Activated CD4-positive, alpha-beta T cell treated with anti-CD3 and anti-CD28 coated beads, Interleukin-2, amount 10 ng/mL, durations not matched to agents 24 days and 14 days (primary cell): ENCODE data around the gene LOXL1. TPM values are rescaled to one million over a fixed set of nuclear protein-coding genes. Genes with fewer than 3 reads are reported as not detected.
A peak's percentile ranks its signal among the peaks of the same experiment; 100 is the strongest.

Source experiments
- DNase-seq: peaks from one replicate; pipeline ENCODE4 v3.0.0; 2022
- H3K27ac Mint-ChIP-seq: one replicate; pipeline ENCODE4 v1.8.0; 2022; ENCODE audit warnings: mild to moderate bottlenecking, mixed read lengths
- H3K27me3 Mint-ChIP-seq: one replicate; pipeline ENCODE4 v1.8.0; 2022; ENCODE audit warnings: mixed read lengths
- H3K36me3 Mint-ChIP-seq: one replicate; pipeline ENCODE4 v1.8.0; 2022; ENCODE audit warnings: low read depth, mild to moderate bottlenecking, mixed read lengths
- H3K4me1 Mint-ChIP-seq: one replicate; pipeline ENCODE4 v1.8.0; 2021; ENCODE audit warnings: mixed read lengths
- H3K4me3 Mint-ChIP-seq: one replicate; pipeline ENCODE4 v1.8.0; 2022; ENCODE audit warnings: mild to moderate bottlenecking, moderate library complexity, mixed read lengths
- H3K9me3 Mint-ChIP-seq: one replicate; pipeline ENCODE4 v1.8.0; 2021; ENCODE audit warnings: mixed read lengths
- intact Hi-C: fragments of 100-400 bp; cut with micrococcal nuclease; formaldehyde crosslinking; loops from one replicate; pipeline ENCODE4 v1.15.1; 2023
- total RNA-seq: library from RNA; stranded (reverse); gene quantifications from 2 replicates; pipeline ENCODE4 v1.2.3, GENCODE V29; 2022

The LOXL1 gene
- total RNA-seq, 1 donor from 2014 or later: 0.49 TPM

- Mint-ChIP-seq H3K36me3 (peaks cover 17% of the 10 kb centered on the region), H3K27me3 (peaks cover 6% of the 10 kb centered on the region), H3K4me1 (peaks cover 43% of the 10 kb centered on the region), H3K4me3 (no peak overlapping the region), H3K27ac (no peak overlapping the region), H3K9me3 (peaks cover 17% of the 10 kb centered on the region)
- intact Hi-C loops: no loop called here
- DNase-seq: no peak
Observed at GRCh38 chr15:73922186-73923151, 3.8 kb upstream of the LOXL1 start.

GRCh38 chr15:73923156-73923487 is 3.1 kb upstream of the LOXL1 start:
- intact Hi-C loops: no loop called here

GRCh38 chr15:73923488-73924164 is 2.6 kb upstream of the LOXL1 start:
- Mint-ChIP-seq H3K4me3 (peak overlapping the region; percentile 65), H3K27ac (peak overlapping the region; percentile 87), H3K27me3 (peaks cover 6% of the 10 kb centered on the region), H3K36me3 (peaks cover 8% of the 10 kb centered on the region), H3K9me3 (peaks cover 10% of the 10 kb centered on the region), H3K4me1 (peaks cover 46% of the 10 kb centered on the region)
- intact Hi-C loops: loop anchor here (1.0 kb wide), 1 partner anchor 26 kb away; no protein-coding TSS in a partner anchor
- DNase-seq: no peak

More at GRCh38 chr15:73923156-73923487, 3.1 kb upstream of the LOXL1 start:
- Mint-ChIP-seq H3K4me1 (peaks cover 44% of the 10 kb centered on the region), H3K4me3 (no peak overlapping the region), H3K9me3 (peaks cover 13% of the 10 kb centered on the region), H3K27me3 (peaks cover 6% of the 10 kb centered on the region), H3K36me3 (peaks cover 12% of the 10 kb centered on the region), H3K27ac (no peak overlapping the region)
- no peak for DNase-seq

GRCh38 chr15:73924171-73924921 is 1.9 kb upstream of the LOXL1 start:
- H3K4me1 Mint-ChIP-seq: peaks cover 52% of the 10 kb centered on the region
- intact Hi-C loops: loop anchor here (1.0 kb wide), 1 partner anchor 27 kb away; no protein-coding TSS in a partner anchor

GRCh38 chr15:73925848-73926218 is 429 bp upstream of the LOXL1 start:
- Mint-ChIP-seq H3K36me3 (no peaks in the 10 kb centered on the region), H3K4me1 (peaks cover 49% of the 10 kb centered on the region), H3K9me3 (no peaks in the 10 kb centered on the region), H3K27ac (peak overlapping the region; percentile 8), H3K4me3 (peak overlapping the region; percentile 41), H3K27me3 (peaks cover 6% of the 10 kb centered on the region)
- no peak for DNase-seq
- intact Hi-C loops: no loop called here

More at GRCh38 chr15:73924171-73924921, 1.9 kb upstream of the LOXL1 start:
- Mint-ChIP-seq H3K27ac (peak overlapping the region; percentile 87), H3K4me3 (peak overlapping the region; percentile 51), H3K27me3 (peaks cover 6% of the 10 kb centered on the region), H3K9me3 (peaks cover 4% of the 10 kb centered on the region), H3K36me3 (peaks cover 2% of the 10 kb centered on the region)
- DNase-seq: peak; percentile 70

GRCh38 chr15:73927003-73927475 is 777 bp downstream of the LOXL1 start:
- Mint-ChIP-seq H3K36me3 (no peaks in the 10 kb centered on the region), H3K9me3 (no peaks in the 10 kb centered on the region), H3K4me3 (peak overlapping the region; percentile 63), H3K27me3 (peaks cover 6% of the 10 kb centered on the region), H3K27ac (no peak overlapping the region), H3K4me1 (peaks cover 39% of the 10 kb centered on the region)
- peak; percentile 81 for DNase-seq
- intact Hi-C loops: loop anchor here (1.0 kb wide), 2 partner anchors 37 to 67 kb away; partner anchors contain the start of gene PML

- H3K9me3 Mint-ChIP-seq: no peaks in the 10 kb centered on the region
- peak; percentile 93 for DNase-seq
- H3K27me3 Mint-ChIP-seq: peaks cover 6% of the 10 kb centered on the region
- H3K4me1 Mint-ChIP-seq: peaks cover 39% of the 10 kb centered on the region
- intact Hi-C loops: loop anchor here (1.0 kb wide), 2 partner anchors 37 to 67 kb away; partner anchors contain the start of gene PML
- no peaks in the 10 kb centered on the region for H3K36me3 Mint-ChIP-seq
- H3K27ac Mint-ChIP-seq: peak overlapping the region; percentile 51
- peak overlapping the region; percentile 84 for H3K4me3 Mint-ChIP-seq
Observed at GRCh38 chr15:73927476-73928240, 1.4 kb downstream of the LOXL1 start.

GRCh38 chr15:73928241-73928579 is 1.9 kb downstream of the LOXL1 start:
- Mint-ChIP-seq H3K4me3 (peak overlapping the region; percentile 84), H3K36me3 (no peaks in the 10 kb centered on the region), H3K27ac (peak overlapping the region; percentile 51), H3K9me3 (no peaks in the 10 kb centered on the region), H3K27me3 (peaks cover 6% of the 10 kb centered on the region), H3K4me1 (peaks cover 38% of the 10 kb centered on the region)
- intact Hi-C loops: no loop called here
- no peak for DNase-seq

GRCh38 chr15:73928971-73929627 is 2.8 kb downstream of the LOXL1 start:
- no peak for DNase-seq
- no peaks in the 10 kb centered on the region for H3K36me3 Mint-ChIP-seq
- intact Hi-C loops: no loop called here
- H3K27ac Mint-ChIP-seq: no peak overlapping the region
- H3K9me3 Mint-ChIP-seq: no peaks in the 10 kb centered on the region
- H3K4me3 Mint-ChIP-seq: peak overlapping the region; percentile 47
- peaks cover 29% of the 10 kb centered on the region for H3K4me1 Mint-ChIP-seq
- peaks cover 6% of the 10 kb centered on the region for H3K27me3 Mint-ChIP-seq

GRCh38 chr15:73930371-73930770 is 4.1 kb downstream of the LOXL1 start:
- DNase-seq: no peak
- intact Hi-C loops: no loop called here
- Mint-ChIP-seq H3K4me3 (no peak overlapping the region), H3K27ac (no peak overlapping the region), H3K27me3 (peaks cover 6% of the 10 kb centered on the region), H3K4me1 (peaks cover 21% of the 10 kb centered on the region), H3K9me3 (no peaks in the 10 kb centered on the region), H3K36me3 (no peaks in the 10 kb centered on the region)

- Mint-ChIP-seq H3K27ac (no peak overlapping the region), H3K9me3 (no peaks in the 10 kb centered on the region), H3K4me3 (no peak overlapping the region), H3K36me3 (no peaks in the 10 kb centered on the region), H3K27me3 (peaks cover 1% of the 10 kb centered on the region), H3K4me1 (peaks cover 17% of the 10 kb centered on the region)
- intact Hi-C loops: no loop called here
- no peak for DNase-seq
Observed at GRCh38 chr15:73930790-73931281, 4.6 kb downstream of the LOXL1 start.

GRCh38 chr15:73931441-73931840 is 5.2 kb downstream of the LOXL1 start:
- intact Hi-C loops: no loop called here
- Mint-ChIP-seq H3K27me3 (no peaks in the 10 kb centered on the region), H3K4me1 (peaks cover 17% of the 10 kb centered on the region), H3K4me3 (no peak overlapping the region), H3K27ac (no peak overlapping the region), H3K9me3 (no peaks in the 10 kb centered on the region), H3K36me3 (no peaks in the 10 kb centered on the region)
- no peak for DNase-seq
